CD4-positive, alpha-beta T cell treated with Interleukin-1 beta for 1 hour (primary cell): ENCODE data around the gene TRIM25.

Source experiments
- DNase-seq, 2 donors: peaks; one replicate each; pipeline ENCODE4 v3.0.0-alpha.2; 2020 to 2022

TRIM25 gene

GRCh38 chr17:56892333-56892732 is 21.5 kb downstream of the TRIM25 start:
- no peak for DNase-seq

GRCh38 chr17:56891751-56892150 is 22.1 kb downstream of the TRIM25 start:
- peak; percentile 41 to 54 for DNase-seq

GRCh38 chr17:56890906-56891674 is 22.8 kb downstream of the TRIM25 start:
- DNase-seq = no peak

GRCh38 chr17:56890390-56890789 is 23.5 kb downstream of the TRIM25 start:
- DNase-seq = no peak

GRCh38 chr17:56887552-56888467 is 26.0 kb downstream of the TRIM25 start:
- no peak for DNase-seq

GRCh38 chr17:56887105-56887504 is 26.7 kb downstream of the TRIM25 start:
- no peak for DNase-seq

- no peak for DNase-seq
These were observed 27.5 kb downstream of the TRIM25 start for GRCh38 chr17:56886288-56886731.

- no peak for DNase-seq
These were observed 28.6 kb downstream of the TRIM25 start for GRCh38 chr17:56885312-56885657.

- no peak for DNase-seq
These were observed 29.2 kb downstream of the TRIM25 start for GRCh38 chr17:56884483-56885311.

- no peak for DNase-seq
These were observed 30.2 kb downstream of the TRIM25 start for GRCh38 chr17:56883616-56884015.

GRCh38 chr17:56881685-56882295 is 32.1 kb downstream of the TRIM25 start:
- no peak for DNase-seq

GRCh38 chr17:56880571-56880970 is 33.3 kb downstream of the TRIM25 start:
- DNase-seq = no peak

- DNase-seq = no peak
These were observed 33.7 kb downstream of the TRIM25 start for GRCh38 chr17:56880133-56880532.

- DNase-seq = no peak
These were observed 34.6 kb downstream of the TRIM25 start for GRCh38 chr17:56879280-56879679.

GRCh38 chr17:56876766-56877179 is 37.1 kb downstream of the TRIM25 start:
- no peak for DNase-seq

- no peak for DNase-seq
These were observed 43.7 kb downstream of the TRIM25 start for GRCh38 chr17:56870081-56870651.

- no peak for DNase-seq
These were observed 45.1 kb downstream of the TRIM25 start for GRCh38 chr17:56868716-56869115.

- DNase-seq = no peak
These were observed 45.9 kb downstream of the TRIM25 start for GRCh38 chr17:56867948-56868376.

- peak in 1 of 2 donors; percentile 6 for DNase-seq
These were observed 47.4 kb downstream of the TRIM25 start for GRCh38 chr17:56866496-56866895.

GRCh38 chr17:56866076-56866475 is 47.8 kb downstream of the TRIM25 start:
- DNase-seq = no peak

GRCh38 chr17:56863974-56864373 is 49.9 kb downstream of the TRIM25 start:
- no peak for DNase-seq

- DNase-seq = no peak
These were observed 52.0 kb downstream of the TRIM25 start for GRCh38 chr17:56861899-56862298.
